ENCODE measurements around the gene TRPV3.
"Not testable (repeated sequence)": the region's sequence is repeated elsewhere in the genome, so short reads cannot be mapped to it uniquely, and the experiment has no call there.

TRPV3 gene

GRCh38 chr17:3472137-3472536 is 85.5 kb downstream of the TRPV3 start:
- no peak for DNase-seq (ENCODE audit: low read depth)

GRCh38 chr17:3471599-3471998 is 86.0 kb downstream of the TRPV3 start, which contains the start of gene SPATA22:
Gene SPATA22 (minus strand): TSS chr17:3471819. CDS start chr17:3469325, 2,494 bp downstream.
- DNase-seq (ENCODE audit: low read depth): no peak

GRCh38 chr17:3469529-3469928 is 88.1 kb downstream of the TRPV3 start:
- no peak for DNase-seq (ENCODE audit: low read depth)

GRCh38 chr17:3466355-3466754 is 91.3 kb downstream of the TRPV3 start:
- DNase-seq (ENCODE audit: low read depth): not testable (repeated sequence)
